DMS79 treated with DMSO at 0.1 percent for 48 hours (cell line): ENCODE data around the gene PWWP2A.
"Not testable (repeated sequence)": the region's sequence is repeated elsewhere in the genome, so short reads cannot be mapped to it uniquely, and the experiment has no call there.

Source experiments
- DNase-seq: peaks from one replicate; lab custom pipeline; 2025; lab: John Stamatoyannopoulos, UW

The PWWP2A gene, protein sequence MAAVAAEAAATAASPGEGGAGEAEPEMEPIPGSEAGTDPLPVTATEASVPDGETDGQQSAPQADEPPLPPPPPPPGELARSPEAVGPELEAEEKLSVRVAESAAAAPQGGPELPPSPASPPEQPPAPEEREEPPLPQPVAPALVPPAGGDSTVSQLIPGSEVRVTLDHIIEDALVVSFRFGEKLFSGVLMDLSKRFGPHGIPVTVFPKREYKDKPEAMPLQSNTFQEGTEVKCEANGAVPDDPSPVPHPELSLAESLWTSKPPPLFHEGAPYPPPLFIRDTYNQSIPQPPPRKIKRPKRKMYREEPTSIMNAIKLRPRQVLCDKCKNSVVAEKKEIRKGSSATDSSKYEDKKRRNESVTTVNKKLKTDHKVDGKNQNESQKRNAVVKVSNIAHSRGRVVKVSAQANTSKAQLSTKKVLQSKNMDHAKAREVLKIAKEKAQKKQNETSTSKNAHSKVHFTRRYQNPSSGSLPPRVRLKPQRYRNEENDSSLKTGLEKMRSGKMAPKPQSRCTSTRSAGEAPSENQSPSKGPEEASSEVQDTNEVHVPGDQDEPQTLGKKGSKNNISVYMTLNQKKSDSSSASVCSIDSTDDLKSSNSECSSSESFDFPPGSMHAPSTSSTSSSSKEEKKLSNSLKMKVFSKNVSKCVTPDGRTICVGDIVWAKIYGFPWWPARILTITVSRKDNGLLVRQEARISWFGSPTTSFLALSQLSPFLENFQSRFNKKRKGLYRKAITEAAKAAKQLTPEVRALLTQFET

DNA sequence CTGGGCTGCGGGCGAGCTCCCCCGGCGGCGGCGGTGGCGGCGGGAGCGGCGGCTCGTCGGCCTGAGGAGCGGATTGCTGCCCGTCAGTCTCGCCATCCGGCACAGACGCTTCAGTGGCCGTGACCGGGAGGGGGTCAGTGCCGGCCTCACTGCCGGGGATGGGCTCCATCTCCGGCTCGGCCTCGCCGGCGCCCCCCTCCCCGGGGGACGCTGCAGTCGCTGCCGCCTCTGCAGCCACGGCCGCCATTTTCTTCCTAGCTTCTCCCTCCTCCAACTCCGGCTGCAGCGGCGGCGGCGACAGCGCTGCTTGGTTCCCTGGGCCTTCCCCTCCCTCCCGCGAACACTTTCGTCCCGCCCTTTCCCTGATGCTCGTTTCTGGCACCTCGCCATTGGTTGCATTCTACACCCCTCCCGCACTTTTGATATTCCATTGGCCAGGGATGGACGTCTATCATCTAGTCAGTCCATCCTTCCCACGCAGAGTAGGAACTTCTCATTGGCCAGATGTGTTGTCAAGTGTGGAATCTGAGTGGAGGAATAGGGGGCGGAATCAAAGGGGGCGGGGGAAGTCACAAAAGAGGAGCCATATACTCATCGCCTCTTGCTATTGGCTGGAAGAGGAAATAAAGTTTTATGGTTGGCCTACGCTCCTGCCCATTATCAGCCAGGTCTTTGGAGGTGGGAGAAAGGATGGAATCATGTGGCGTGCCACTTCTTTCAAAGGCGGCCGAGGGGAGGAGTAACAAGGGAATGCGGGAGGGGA, at the start of gene PWWP2A:
Gene PWWP2A (minus strand): TSS at position 309 of the 763 bp plus-strand sequence. CDS start 62 bp downstream, at position 247.
- DNase-seq = peak; percentile 98

DNA sequence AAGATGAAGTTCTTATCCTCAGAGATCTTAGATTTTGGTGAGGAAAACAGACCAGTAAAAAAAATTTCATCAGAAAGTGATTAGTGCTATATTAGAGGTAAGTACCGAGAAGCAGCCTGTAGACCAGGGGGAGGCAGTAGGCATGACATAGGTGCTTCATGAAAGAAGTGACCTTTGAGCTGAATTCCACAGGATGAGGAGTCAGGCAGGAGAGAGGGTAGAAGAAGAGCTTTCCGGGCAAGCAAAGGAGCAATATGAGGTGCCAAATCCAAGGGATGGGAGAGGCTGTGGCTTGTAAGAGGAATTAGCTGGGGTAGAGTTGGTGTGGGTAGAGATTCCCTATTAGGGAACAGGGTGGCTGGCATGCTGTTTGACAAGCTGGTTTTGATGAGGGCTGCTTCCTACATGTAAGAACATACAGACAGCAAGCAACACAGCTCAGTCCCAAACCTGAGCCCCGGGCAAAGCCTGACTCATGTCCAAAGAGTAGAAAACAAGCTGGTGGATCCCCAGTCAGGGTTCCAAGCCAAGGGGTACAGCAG, 48.4 kb upstream of the PWWP2A start:
- no peak for DNase-seq

DNA sequence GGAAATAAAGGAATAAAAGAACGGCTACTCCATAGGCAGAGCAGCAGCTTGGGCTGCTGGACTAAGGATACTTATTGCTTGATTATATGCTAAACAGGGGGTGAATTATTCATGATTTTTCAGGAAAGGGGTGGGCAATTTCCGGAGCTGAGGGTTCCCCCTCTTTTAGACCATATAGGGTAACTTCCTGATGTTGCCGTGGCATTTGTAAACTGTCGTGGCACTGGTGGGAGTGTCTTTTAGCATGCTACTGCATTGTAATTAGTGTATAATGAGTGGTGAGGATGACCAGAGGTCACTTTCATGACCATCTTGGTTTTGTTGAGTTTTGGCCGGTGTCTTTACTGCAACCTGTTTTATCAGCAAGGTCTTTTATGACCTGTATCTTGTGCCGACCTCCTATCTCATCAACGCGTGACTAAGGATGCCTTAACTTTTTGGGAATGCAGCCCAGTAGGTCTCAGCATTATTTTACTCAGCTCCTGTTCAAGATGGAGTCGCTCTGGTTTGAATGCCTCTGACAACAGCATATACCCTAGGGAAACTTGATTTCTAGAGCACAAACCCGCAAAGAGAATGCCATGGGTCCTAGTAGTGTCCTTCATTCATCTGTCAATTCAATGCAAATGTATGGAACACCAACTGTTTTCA, 47.8 kb upstream of the PWWP2A start:
- DNase-seq = no peak

DNA sequence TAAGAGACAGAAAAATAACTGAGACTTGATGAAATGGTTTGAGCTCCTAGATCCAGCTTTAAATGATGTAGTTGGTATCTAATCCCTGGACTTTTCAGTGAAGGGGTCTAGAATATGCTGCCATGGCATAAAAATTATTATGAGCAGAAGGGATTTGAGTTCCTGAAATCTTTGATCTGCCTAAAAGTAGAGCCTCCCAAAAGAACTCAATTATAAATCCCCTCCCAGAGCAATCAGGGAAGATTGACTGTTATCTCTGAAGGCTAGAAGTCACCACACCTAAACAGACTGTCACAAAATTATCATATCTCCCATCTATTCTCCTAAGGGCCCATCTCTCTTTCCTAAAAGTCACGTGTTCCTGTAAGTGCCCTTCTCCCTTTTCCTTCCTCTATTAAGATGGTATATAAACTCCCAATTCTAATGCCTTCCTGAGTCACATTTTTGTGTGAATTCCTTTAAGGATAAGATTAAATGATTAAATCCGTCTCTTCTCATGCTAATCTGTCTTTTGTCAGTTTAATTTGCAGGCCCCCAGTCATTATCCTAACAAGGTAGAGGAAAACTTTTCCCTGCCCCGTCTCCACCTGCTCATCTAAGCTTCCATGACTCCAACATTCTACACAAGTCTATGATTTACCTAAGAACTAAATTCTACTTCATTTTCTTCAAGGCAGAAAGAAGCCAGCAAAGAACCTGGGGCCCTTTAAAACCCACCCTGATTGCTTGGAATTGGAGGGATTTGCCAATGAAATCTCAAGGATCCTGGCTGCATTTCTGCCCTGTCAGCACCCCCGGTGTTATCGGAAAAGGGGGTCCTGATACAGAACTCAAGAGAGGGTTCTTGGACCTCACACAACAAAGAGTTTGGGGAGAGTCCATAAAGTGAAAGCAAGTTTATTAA, 47.1 kb upstream of the PWWP2A start:
- DNase-seq = no peak

DNA sequence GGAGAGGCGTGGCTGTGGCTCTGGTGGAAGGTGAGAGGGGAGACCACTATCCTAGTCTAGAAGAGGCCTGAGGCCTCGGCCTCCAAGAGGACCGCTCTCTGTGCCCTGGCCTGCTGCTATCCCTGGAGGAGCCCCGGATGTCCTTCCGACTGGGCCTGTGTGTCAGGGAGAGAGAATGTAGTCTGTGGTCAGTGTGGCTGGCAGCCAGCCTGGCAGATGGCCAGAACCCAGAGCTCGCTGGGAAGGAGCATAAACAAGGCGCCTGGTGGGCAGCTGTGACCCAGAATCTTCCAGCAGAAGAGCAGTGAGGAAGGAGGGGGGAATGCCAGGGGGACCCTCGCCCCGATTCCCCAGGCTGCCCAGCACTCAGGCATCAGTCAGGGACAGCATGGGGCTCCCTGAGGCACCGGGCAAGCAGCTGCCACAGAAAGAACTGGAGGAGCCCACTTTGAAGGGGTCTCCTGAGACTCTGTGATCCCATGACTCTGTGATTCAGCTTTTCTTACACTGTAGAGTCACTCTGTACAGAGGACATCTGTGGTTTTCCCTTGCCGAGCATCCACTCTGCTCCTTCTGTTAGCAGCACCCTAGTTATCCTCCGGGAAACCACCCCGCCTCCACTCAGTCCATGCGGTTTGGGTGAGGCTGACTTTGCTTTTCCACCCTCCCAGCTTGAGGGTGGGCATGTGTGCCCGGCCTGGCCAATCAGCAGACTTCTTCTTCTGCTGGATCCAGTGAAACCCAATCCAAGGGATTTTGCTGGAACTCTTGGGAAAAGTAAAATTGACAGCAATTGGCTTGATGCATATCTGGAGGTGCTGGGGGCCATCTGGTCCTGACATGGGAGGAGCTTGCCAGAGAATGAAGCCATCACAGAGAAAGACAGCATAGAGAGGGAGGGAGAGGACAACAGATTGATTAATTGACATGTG, 46.2 kb upstream of the PWWP2A start:
- peak; percentile 39 for DNase-seq

DNA sequence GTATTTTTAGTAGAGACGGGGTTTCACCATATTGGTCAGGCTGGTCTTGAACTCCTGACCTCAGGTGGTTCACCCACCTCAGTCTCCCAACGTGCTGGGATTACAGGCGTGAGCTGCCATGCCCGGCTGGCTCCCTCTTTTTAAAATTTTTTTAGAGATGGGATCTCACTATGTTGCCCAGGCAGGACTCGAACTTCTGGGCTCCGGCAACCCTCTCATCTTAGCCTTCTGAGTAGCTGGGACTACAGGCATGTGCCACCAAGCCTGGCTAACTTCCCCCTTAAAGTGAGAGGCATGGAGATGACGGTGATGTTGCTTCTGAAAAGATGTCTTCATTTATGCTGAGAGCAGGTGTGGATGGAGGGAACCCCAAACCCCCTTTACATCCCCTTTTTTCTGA, 43.7 kb upstream of the PWWP2A start:
- no peak for DNase-seq

DNA sequence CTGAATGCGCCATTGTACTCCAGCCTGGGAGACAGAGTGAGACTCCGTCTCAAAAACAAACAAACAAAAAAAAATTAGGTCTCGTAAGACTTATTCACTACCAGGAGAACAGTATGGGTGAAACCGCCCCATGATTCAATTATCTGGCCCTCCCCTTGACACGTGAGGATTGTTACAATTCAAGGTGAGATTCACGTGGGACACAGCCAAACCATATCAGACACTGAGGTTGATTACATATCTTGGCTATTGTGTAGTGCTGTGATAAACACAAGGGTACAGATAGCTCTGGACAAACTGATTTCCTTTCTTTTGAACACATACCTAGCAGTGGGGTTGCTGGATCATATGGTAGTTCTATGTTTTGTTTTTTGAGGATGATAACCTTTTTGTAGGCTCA, 42.4 kb upstream of the PWWP2A start:
- DNase-seq = no peak

DNA sequence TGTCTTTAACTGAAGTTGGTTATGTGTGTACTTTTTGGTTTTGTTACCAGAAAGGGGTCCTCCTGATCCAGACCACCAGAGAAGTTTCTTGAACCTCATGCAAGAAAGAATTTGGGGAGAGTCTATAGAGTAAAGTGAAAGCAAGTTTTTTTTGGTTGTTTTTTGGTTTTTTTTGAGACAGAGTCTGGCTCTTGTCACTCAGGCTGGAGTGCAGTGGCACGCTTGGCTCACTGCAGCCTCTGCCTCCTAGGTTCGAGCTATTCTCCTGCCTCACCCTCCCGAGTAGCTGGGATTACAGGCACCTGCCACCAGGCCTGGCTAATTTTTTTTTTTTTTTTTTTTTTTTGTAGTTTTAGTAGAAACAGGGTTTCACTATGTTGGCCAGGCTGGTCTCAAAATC, 41.6 kb upstream of the PWWP2A start:
- not testable (repeated sequence) for DNase-seq

DNA sequence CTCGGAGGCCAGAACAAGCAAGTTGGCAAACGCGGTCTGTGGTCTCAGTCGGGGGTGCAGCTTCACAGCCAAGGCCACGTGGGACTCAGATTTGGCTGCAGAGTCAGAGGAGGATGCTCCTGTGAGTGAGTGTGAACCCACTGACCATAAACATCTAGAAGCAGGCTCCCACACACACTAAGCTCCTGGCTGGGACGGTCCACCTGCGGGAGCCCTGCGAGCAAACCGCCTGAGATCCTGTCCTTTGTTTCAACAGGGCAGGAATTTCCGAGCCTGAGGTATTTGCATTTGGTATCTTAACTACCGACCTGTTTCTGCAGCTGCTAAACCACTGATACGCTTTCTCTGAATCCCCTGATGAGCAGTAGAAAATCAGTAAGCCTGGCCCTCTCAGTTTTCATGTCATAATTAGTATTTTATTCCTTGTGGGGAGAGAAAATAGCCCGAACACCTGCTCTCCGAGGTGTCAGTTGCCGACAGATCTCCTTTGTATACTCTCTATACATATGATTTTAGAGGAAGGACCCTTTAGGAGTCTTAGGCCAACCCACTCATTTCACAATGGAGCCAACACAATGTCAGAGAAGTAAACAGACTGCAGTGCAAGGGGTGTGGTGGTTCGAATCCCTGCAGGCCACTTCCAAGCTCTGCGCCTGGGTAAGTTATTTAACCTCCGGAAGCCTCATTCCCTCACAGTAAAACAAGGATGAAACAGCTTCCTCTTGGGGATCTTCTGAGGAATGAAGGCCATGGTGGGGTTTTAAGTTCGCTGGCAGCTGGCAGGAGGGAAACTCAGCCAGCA, 40.9 kb upstream of the PWWP2A start:
- DNase-seq = no peak

DNA sequence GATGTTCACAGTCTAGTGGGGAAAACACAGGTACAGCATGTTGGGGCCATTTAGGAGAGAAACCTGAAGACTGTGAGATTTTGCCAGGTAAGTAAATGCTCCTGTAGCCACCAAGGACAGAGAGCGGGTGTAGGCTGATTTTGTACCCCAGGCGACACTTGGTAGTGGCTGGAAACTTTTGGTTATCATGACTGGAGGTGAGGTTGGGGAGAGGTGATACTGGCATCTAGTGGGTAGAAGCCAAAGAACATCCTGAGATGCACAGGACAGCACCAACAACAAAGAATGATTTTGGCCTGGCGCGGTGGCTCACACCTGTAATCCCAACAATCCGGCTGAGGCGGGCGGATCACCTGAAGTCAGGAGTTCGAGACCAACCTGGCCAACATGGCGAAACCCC, 38.8 kb upstream of the PWWP2A start:
- DNase-seq = no peak

DNA sequence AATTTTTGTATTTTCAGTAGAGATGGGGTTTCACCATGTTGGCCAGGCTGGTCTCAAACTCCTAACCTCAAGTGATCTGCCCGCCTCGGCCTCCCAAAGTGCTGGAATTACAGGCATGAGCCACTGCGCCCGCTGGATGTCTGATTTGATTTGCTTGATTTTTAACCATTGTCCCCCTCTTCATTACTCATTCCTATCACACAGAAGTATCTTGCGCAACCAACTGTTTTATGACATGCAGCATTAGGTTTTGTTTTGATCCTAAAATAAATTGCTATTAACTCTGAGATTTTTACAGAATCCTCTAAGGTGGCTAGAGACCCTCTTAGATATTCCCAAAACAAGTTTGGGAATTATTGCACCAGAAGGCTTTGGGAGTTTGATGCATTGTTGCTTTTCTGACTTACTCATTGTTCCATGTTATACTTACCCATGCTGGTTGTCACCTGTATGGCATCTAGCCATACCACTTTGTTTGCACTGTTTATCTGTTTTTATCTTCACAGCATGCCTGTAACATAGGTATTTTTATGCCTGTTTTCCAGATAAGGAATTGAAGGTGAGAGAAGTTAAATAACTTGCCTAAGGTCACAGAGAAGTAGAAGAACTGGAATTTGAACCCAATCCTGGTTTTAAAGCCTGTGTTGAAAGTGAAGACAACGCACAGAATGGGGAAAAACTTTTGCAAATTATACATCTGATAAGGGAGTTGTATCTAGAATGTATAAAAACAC, 35.9 kb upstream of the PWWP2A start:
- DNase-seq = no peak

DNA sequence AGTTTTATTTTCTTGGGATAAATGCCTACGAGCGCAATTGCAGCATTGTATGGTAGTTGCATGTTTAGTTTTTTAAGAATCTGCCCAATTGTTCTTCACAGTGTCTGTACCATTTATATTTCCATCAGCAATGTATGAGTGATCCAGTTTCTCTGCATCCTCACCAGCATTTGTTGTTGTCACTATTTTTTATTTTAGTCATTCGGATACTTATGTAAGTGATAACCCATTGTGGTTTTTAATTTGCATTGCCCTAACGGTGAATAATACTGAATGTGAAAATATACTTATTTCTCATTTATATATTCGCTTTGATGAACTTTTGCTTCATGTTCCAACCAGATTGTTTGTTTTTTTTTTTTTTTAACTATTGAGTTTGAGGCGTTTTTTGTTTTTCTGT, 33.7 kb upstream of the PWWP2A start:
- no peak for DNase-seq

DNA sequence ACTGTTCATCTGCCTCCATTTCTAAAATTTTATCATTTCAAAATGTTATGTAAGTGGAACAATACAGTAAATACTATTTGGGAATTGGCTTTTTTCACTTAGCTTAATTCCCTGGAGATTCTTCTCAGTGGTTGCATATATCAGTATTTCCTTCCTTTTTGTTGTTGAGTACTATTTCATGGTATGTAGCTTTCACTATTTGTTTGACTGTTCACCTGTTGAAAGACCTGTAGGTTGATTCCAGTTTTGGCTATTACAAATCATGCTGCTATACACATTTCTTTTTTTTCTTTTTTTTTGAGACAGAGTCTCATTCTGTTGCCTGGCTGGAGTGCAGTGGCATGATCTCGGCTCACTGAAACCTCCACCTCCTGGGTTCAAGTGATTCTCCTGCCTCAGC, 33.0 kb upstream of the PWWP2A start:
- no peak for DNase-seq

DNA sequence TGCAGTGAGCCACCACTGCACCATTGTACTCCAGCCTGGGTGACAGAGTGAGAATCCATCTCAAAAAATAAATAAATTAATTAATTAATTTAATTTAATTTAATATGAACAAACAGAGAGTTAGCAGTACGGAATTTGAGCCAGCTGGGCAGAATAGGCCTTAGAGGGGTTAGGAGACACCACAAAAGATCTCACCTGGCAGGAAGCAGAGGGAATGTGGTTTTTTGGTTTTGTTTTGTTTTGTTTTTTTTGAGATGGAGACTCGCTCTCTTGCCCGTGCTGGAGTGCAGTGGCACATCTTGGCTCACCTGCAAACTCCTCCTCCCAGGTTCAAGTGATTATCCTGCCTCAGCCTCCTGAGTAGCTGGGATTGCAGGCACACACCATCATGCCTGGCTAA, 31.8 kb upstream of the PWWP2A start:
- no peak for DNase-seq

DNA sequence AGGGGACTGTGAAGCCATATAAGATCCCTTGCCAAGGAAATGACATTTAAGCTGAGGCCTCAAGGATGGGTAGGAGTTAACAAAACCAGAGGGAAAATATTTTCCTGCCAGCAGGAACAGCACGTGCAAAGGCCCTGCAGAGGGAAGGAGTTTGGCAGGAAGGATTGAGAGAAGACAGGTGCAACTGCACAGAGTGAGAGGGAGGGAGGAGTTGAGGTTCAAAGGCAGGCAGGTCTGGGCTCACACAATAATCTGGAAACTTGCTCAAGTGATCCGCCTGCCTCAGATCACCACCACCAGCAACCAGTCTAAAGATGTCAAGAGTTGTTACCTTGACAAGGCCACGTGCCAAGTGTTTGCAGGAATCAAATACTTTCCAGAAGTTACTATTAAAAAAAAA, 31.1 kb upstream of the PWWP2A start:
- DNase-seq = no peak

DNA sequence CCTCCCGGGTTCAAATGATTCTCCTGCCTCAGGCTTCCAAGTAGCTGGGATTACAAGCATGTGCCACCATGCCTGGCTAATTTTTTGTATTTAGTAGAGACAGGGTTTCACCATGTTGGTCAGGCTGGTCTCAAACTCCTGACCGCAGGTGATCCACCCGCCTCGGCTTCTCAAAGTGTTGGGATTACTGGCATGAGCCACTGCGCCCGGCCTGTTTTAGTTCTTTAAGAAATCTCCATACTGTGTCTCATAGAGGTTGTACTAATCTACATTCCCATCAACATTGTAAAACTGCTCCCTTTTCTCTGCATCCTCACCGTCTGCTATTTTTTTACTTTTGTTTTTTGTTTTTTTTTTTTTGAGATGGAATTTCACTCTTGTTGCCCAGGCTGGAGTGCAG, 25.2 kb upstream of the PWWP2A start:
- DNase-seq = not testable (repeated sequence)

DNA sequence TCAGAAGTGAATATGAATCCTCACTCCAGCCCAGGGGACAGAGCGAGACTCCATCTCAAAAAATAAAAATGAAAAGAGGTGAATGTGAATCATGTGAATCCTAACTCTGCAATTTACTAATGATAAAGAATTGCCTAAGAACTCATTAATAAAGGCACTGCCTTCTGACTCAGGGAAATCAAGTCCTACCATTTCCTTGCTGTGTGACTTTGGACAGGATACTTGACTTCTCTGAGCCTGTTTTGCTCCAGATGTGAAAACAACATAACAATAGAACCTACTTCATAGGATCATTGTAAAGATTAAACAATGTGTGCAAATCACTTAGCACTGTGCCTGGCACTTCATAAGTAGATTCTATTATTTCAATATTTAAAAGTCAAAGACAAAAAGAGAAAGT, 15.1 kb upstream of the PWWP2A start:
- no peak for DNase-seq

DNA sequence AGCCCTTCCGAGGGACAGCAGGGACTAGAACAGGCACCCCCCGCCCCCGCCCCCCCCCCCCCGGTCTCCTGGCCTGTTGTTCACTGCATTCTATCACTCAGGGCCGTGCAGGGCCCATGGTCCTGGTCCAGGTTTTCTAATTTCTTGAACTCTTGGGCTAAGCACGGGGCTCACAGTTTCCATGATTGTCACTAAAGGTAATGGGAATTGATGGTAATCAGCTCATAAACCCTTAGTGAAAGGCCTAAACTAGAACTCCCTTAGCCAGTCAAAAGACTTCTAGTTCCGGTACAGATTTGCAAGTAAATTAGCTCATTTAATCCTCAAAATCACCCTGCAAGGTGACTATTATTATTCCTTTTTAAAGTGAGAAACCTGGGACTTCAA, 14.7 kb upstream of the PWWP2A start:
- no peak for DNase-seq
